MM.1S (cell line): ENCODE measurements around the gene GPC3.

ENCODE experiments used
- DNase-seq: peaks from one replicate; pipeline ENCODE4 v3.0.0-alpha.2; 2015
- H2AFZ ChIP-seq: fragments of 300-600 bp; sonication (generic); 2 replicates; pipeline ENCODE4 v1.6.0; 2016; ENCODE audit warnings: antibody characterized with exemption, low read length
- H3F3A ChIP-seq: fragments of 300-600 bp; sonication (generic); 2 replicates; pipeline ENCODE4 v1.6.1; 2016; ENCODE audit warnings: mild to moderate bottlenecking, antibody characterized with exemption, low read length, moderate library complexity, mixed read lengths; ENCODE audit not compliant: insufficient read depth
- H3K27ac ChIP-seq: fragments of 300-600 bp; sonication (generic); 2 replicates; pipeline ENCODE4 v1.5.1; 2016; ENCODE audit warnings: mild to moderate bottlenecking, low read length
- H3K27me3 ChIP-seq: fragments of 300-600 bp; sonication (generic); replicated peaks from 2 replicates; pipeline ENCODE4 v1.6.0; 2016; ENCODE audit warnings: low read length; ENCODE audit not compliant: insufficient read depth
- H3K36me3 ChIP-seq: fragments of 300-600 bp; sonication (generic); replicated peaks from 2 replicates; pipeline ENCODE4 v1.6.1; 2016; ENCODE audit warnings: mild to moderate bottlenecking, low read length, mixed read lengths; ENCODE audit not compliant: insufficient read depth
- H3K4me1 ChIP-seq: fragments of 300-600 bp; sonication (generic); 2 replicates; pipeline ENCODE4 v1.6.1; 2016; ENCODE audit warnings: low read length, mixed read lengths
- H3K4me2 ChIP-seq: fragments of 300-600 bp; sonication (generic); 2 replicates; pipeline ENCODE4 v1.6.0; 2016; ENCODE audit warnings: low read depth, low read length
- H3K4me3 ChIP-seq: fragments of 300-600 bp; sonication (generic); 2 replicates; pipeline ENCODE4 v1.5.1; 2016; ENCODE audit warnings: low read length, mixed read lengths
- H3K79me2 ChIP-seq: fragments of 300-600 bp; sonication (generic); 2 replicates; pipeline ENCODE4 v1.6.1; 2016; ENCODE audit warnings: mixed run types, low read length, mixed read lengths
- H3K9ac ChIP-seq: fragments of 300-600 bp; sonication (generic); 2 replicates; pipeline ENCODE4 v1.6.1; 2016; ENCODE audit warnings: low read length, mixed read lengths
- H3K9me2 ChIP-seq: fragments of 300-600 bp; sonication (generic); replicated peaks from 2 replicates; pipeline ENCODE4 v1.6.1; 2016; ENCODE audit warnings: mild to moderate bottlenecking, low read length, mixed read lengths; ENCODE audit not compliant: insufficient read depth
- H3K9me3 ChIP-seq: fragments of 300-600 bp; sonication (generic); replicated peaks from 2 replicates; pipeline ENCODE4 v1.6.1; 2016; ENCODE audit warnings: mild to moderate bottlenecking, low read length, mixed read lengths; ENCODE audit not compliant: insufficient read depth
- H4K20me1 ChIP-seq: fragments of 300-600 bp; sonication (generic); 2 replicates; pipeline ENCODE4 v1.6.1; 2016; ENCODE audit warnings: mild to moderate bottlenecking, low read length, moderate library complexity, mixed read lengths; ENCODE audit not compliant: insufficient read depth
- CTCF ChIP-seq: fragments of 300-600 bp; sonication (generic); IDR thresholded peaks from 2 replicates; pipeline ENCODE4 v1.5.1; 2016; ENCODE audit warnings: antibody characterized with exemption, low read length, mixed read lengths
- EZH2 ChIP-seq: fragments of 300-600 bp; sonication (generic); optimal IDR thresholded peaks from 2 replicates; pipeline ENCODE3; 2017; ENCODE audit warnings: low read depth, mild to moderate bottlenecking, antibody characterized with exemption, low read length, mixed read lengths
- EZH2phosphoT487 ChIP-seq: fragments of 300-600 bp; sonication (generic); IDR thresholded peaks from 2 replicates; pipeline ENCODE4 v1.6.1; 2018; ENCODE audit warnings: antibody characterized with exemption, low read length

Gene GPC3

GRCh38 chrX:133935076-133935475 lies 50.3 kb downstream of the GPC3 start:
- Histone ChIP-seq H3K4me2 (no peak overlapping the region), H3K36me3 (no peaks in the 10 kb centered on the region), H3K4me1 (no peaks in the 10 kb centered on the region), H2AFZ (no peak overlapping the region), H3K4me3 (no peak overlapping the region), H3K9me3 (no peaks in the 10 kb centered on the region), H3K79me2 (no peaks in the 10 kb centered on the region), H3K27me3 (no peaks in the 10 kb centered on the region), H4K20me1 (no peaks in the 10 kb centered on the region), H3F3A (no peaks in the 10 kb centered on the region), H3K9ac (no peak overlapping the region), H3K27ac (no peak overlapping the region), H3K9me2 (no peaks in the 10 kb centered on the region)
- no peak for TF ChIP-seq EZH2phosphoT487
- no peak for TF ChIP-seq CTCF
- TF ChIP-seq EZH2, result no peak
- no peak for DNase-seq

- no peaks in the 10 kb centered on the region for H3K4me1 ChIP-seq
- no peaks in the 10 kb centered on the region for H3K79me2 ChIP-seq
- no peak overlapping the region for H3K27ac ChIP-seq
- no peak overlapping the region for H3K4me3 ChIP-seq
- no peak for DNase-seq
- no peak overlapping the region for H2AFZ ChIP-seq
- no peaks in the 10 kb centered on the region for H3K36me3 ChIP-seq
- H3K27me3 ChIP-seq, result no peaks in the 10 kb centered on the region
- no peaks in the 10 kb centered on the region for H4K20me1 ChIP-seq
- H3K4me2 ChIP-seq, result no peak overlapping the region
- no peaks in the 10 kb centered on the region for H3F3A ChIP-seq
- H3K9me2 ChIP-seq, result no peaks in the 10 kb centered on the region
- H3K9me3 ChIP-seq, result no peaks in the 10 kb centered on the region
- H3K9ac ChIP-seq, result no peak overlapping the region
- no peak for TF ChIP-seq EZH2phosphoT487
- TF ChIP-seq EZH2, result no peak
- no peak for TF ChIP-seq CTCF
These were observed 52.1 kb downstream of the GPC3 start for GRCh38 chrX:133933316-133933715.

GRCh38 chrX:133929836-133930464 lies 55.4 kb downstream of the GPC3 start:
- Histone ChIP-seq H3K9ac (no peak overlapping the region), H3K4me2 (no peak overlapping the region), H3K79me2 (no peaks in the 10 kb centered on the region), H2AFZ (no peak overlapping the region), H3K9me3 (no peaks in the 10 kb centered on the region), H3K27me3 (no peaks in the 10 kb centered on the region), H4K20me1 (no peaks in the 10 kb centered on the region), H3F3A (no peaks in the 10 kb centered on the region), H3K27ac (no peak overlapping the region), H3K4me3 (no peak overlapping the region), H3K9me2 (no peaks in the 10 kb centered on the region), H3K4me1 (no peaks in the 10 kb centered on the region), H3K36me3 (no peaks in the 10 kb centered on the region)
- no peak for TF ChIP-seq CTCF
- TF ChIP-seq EZH2phosphoT487, result no peak
- no peak for TF ChIP-seq EZH2
- no peak for DNase-seq
